ENCODE results near the gene BCAS1. TPM values are rescaled to one million over a fixed set of nuclear protein-coding genes. Genes with fewer than 3 reads are reported as not detected.

Gene BCAS1
- total RNA-seq, 4 donors from 2014 or later: 0.32 TPM; not detected in 3

DNA sequence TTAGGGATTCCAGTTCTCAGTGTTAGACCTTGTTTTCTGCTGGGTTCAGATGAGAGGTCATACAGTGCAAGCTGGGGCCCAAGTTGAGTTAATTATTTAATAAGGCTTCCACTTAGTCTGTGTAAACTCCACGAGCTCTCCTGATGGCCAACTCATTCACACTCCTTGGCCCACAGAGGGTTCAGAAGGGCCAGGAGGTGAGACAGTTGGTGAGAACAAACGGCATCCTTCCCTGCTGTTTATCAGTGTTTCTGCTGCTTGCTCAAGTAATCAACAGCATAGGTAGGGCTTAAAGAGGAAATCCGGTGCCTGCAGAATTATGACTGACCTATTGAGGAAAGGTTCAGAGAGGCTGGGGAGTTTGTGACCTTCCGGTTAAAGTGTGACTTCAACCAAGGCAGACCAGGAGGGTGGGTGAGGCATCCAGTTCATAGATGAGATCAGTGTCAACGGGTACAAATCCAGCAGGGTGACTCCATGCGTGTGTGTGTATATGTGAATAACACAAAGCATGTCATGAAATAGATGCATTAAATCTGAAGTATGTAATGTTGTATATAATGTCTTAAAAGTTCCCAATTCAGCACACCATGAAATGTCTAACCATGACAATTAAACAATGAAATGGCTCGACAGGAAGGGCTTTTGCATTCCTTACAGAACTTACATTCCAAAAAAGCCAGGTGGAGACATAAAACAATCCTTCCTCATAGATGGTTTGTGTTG is 37.4 kb upstream of the BCAS1 start:
- in situ Hi-C loops (cut with MboI; ENCODE audit: low sequenced_read_pairs in 4 of 4): loop anchor here in 3 of 4 donors (10.0 to 25.0 kb wide), 3 partner anchors 87 to 555 kb away; no protein-coding TSS in a partner anchor
- TF ChIP-seq POLR2A (IDR thresholded peaks at IDR 0.05) (no peak), CTCF (IDR thresholded peaks at IDR 0.05 in 4 of 5, conservative IDR thresholded peaks at IDR 0.05 in 1 of 5) (no peak)
- no peaks in the 10 kb centered on the region for H3K4me1 ChIP-seq
- intact Hi-C loops (cut with DNase I; ENCODE audit: low total_unique reads): no loop called here
- DNase-seq: no peak
- no peak for ATAC-seq
- no peaks in the 10 kb centered on the region for H3K36me3 ChIP-seq
- H3K27me3 ChIP-seq: no peaks in the 10 kb centered on the region
- no peak overlapping the region for H3K27ac ChIP-seq
- no peak overlapping the region for H3K4me3 ChIP-seq
- no peaks in the 10 kb centered on the region for H3K9me3 ChIP-seq

DNA sequence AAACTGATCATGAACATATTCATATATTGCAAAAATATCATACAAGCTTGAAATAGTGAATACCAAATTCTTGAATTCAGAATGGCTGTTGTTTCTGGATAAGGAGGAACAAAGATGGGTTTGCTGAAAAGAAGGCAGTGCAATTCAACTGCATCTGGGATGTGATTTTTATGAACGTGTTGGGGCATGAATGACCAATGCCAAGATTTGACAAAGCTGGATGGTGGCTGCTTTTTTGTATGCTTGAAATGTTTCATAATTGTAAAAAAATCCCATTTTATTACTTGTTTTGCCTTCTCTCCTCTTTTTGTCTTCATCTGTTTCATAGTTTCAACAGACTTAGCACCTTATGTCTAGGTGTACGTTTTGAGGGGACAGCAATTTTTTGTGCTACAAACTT is 36.8 kb upstream of the BCAS1 start:
- TF ChIP-seq POLR2A (IDR thresholded peaks at IDR 0.05): no peak
- TF ChIP-seq CTCF (IDR thresholded peaks at IDR 0.05 in 4 of 5, conservative IDR thresholded peaks at IDR 0.05 in 1 of 5): no peak
- Histone ChIP-seq H3K36me3 (no peaks in the 10 kb centered on the region), H3K27ac (no peak overlapping the region), H3K4me1 (no peaks in the 10 kb centered on the region), H3K4me3 (no peak overlapping the region), H3K9me3 (no peaks in the 10 kb centered on the region), H3K27me3 (no peaks in the 10 kb centered on the region)
- intact Hi-C loops (cut with DNase I; ENCODE audit: low total_unique reads) (no loop called here), in situ Hi-C loops (cut with MboI; ENCODE audit: low sequenced_read_pairs in 4 of 4) (loop anchor here in 3 of 4 donors (10.0 to 25.0 kb wide), 3 partner anchors 88 to 555 kb away; no protein-coding TSS in a partner anchor)
- no peak for ATAC-seq
- DNase-seq: no peak

DNA sequence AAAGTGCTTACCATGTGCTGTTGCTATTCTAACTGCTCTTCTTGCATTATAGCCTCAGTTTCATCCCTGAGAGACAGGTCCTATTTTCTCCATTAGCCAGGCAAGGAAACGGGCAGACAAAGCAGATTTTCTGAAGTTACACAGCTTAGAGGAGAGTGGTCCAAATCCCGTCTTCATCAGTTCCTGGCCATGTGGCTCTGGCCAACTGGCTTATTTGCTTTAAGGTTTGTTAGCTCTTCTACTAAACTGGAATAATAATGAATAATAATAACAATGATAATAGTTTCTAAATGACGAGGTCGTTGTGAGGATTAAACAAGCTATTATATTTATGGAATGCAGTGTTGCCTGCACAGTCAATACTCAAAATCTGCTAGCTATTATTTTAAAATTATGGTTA is 35.8 kb upstream of the BCAS1 start:
- Histone ChIP-seq H3K27me3 (no peaks in the 10 kb centered on the region), H3K4me3 (no peak overlapping the region), H3K27ac (no peak overlapping the region), H3K4me1 (no peaks in the 10 kb centered on the region), H3K9me3 (no peaks in the 10 kb centered on the region), H3K36me3 (no peaks in the 10 kb centered on the region)
- intact Hi-C loops (cut with DNase I; ENCODE audit: low total_unique reads) (no loop called here), in situ Hi-C loops (cut with MboI; ENCODE audit: low sequenced_read_pairs in 4 of 4) (loop anchor here in 3 of 4 donors (10.0 to 25.0 kb wide), 3 partner anchors 89 to 556 kb away; no protein-coding TSS in a partner anchor)
- ATAC-seq (no peak), DNase-seq (no peak)
- no peak for TF ChIP-seq POLR2A (IDR thresholded peaks at IDR 0.05)
- TF ChIP-seq CTCF (IDR thresholded peaks at IDR 0.05 in 4 of 5, conservative IDR thresholded peaks at IDR 0.05 in 1 of 5): no peak

- Histone ChIP-seq H3K27me3 (no peaks in the 10 kb centered on the region), H3K27ac (no peak overlapping the region), H3K4me1 (no peaks in the 10 kb centered on the region), H3K4me3 (no peak overlapping the region), H3K36me3 (no peaks in the 10 kb centered on the region), H3K9me3 (no peaks in the 10 kb centered on the region)
- intact Hi-C loops (cut with DNase I; ENCODE audit: low total_unique reads) (no loop called here), in situ Hi-C loops (cut with MboI; ENCODE audit: low sequenced_read_pairs in 4 of 4) (loop anchor here in 3 of 4 donors (10.0 to 25.0 kb wide), 3 partner anchors 89 to 557 kb away; no protein-coding TSS in a partner anchor)
- DNase-seq (no peak), ATAC-seq (no peak)
- TF ChIP-seq CTCF (IDR thresholded peaks at IDR 0.05 in 4 of 5, conservative IDR thresholded peaks at IDR 0.05 in 1 of 5): no peak
- TF ChIP-seq POLR2A (IDR thresholded peaks at IDR 0.05): no peak
These were observed 35.3 kb upstream of the BCAS1 start for GRCh38 chr20:54105653-54106052.
